NCI-H1048 (cell line): ENCODE measurements around the gene TPST2.

Experiments
- DNase-seq: peaks from one replicate; lab custom pipeline; 2025; lab: John Stamatoyannopoulos, UW

TPST2 gene

DNA sequence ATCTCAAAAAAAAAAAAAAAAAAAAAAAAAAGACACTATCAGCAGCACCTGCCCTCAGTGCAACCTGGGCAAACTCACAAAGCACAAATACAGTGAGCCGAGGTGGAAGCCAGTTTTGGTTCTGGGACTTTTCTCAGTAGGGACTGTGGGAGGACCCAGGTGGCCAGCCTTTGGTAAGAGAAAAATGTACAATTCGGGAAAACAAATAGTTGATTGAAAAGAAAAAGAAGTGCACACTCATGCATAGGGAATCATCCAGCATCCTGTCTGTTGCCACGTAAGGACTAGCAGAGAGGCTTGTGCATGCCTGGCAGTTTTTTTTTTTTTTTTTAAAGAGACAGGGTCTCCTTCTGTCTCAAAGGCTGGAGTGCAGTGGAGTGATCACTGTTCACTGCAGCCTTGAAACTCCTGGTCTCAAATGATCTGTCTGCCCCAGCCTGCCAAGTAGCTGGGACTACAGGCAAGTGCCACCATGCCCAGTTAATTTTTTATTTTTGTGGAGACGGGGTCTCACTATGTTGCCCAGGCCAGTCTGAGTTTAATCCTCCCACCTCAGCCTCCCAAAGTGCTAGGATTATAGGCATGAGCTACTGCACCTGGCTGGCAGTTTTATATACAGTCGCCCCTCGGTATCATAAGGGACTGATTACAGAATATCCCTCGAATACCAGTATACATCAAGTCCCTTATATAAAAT lies 36.7 kb downstream of the TPST2 start:
- no peak for DNase-seq

DNA sequence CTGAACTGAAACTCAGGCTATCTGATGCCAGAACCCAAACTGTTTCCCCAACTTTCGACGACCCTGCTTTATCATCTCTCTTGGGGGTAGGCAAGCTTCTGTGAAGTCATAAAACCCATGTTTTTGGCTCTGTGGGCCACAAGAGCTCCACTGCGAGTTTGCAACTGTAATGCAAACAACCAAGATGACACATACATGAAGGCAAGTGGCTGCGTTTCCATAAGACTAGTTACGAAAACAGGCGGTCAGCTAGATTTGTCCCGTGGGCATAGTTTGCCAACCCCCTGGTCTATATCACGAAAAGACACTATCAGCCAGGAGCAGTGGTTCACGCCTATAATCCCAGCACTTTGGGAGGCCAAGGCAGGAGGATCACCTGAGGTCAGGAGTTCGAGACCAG lies 37.5 kb downstream of the TPST2 start:
- DNase-seq = no peak

- no peak for DNase-seq
These were observed 38.4 kb downstream of the TPST2 start for GRCh38 chr22:26551568-26551967.

- no peak for DNase-seq
These were observed 39.4 kb downstream of the TPST2 start for GRCh38 chr22:26550498-26551033.

DNA sequence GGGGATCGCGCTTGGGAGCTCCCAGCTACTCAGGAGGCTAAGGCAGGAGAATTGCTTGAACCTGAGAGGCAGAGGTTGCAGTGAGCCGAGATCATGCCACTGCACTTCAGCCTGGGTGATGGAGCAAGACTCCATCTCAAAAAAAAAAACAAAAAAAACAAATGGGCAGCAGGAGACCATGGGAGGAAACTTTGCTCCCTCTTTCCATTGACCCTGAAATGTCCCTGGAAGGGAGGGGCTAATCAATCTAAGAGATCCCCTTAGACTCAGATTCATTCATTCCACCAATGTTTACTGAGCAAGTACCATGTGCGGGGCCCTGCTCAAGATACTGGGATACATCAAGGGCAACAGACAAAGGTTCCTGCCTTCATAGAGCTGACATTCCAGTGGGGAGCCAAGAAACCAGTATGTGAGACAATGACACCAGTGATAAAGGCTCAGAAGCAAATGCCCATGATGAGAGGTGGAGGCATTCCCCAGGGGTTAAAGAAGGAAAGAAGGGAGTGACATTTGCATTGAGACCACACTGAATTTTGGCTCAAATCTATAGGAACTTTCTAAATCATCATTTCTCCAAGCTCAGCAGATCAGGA lies 39.9 kb downstream of the TPST2 start:
- DNase-seq = no peak

DNA sequence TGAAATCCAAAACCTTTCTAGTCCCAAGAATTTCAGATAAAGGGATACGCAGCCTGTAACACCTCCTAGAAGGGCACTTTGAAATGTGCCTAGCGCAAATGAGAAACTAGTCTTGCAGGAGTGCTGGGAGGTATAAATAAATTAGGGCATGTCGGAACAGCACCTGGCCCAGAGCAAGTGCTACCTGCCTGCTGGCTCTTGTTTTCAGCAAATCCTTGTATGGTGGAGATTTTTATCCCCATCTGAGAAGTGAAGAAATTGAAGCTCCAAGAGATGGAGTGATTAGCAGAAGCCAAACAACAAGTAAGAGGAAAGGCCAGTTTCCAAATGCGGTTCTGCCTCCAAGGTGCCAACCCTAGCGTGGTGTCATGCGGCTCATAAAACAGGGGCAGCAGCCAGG lies 40.9 kb downstream of the TPST2 start:
- no peak for DNase-seq

GRCh38 chr22:26548303-26548702 lies 41.6 kb downstream of the TPST2 start:
- DNase-seq = no peak

- DNase-seq = no peak
These were observed 42.1 kb downstream of the TPST2 start for GRCh38 chr22:26547837-26548236.

- DNase-seq = no peak
These were observed 42.5 kb downstream of the TPST2 start for GRCh38 chr22:26547426-26547825.

GRCh38 chr22:26546282-26546681 lies 43.6 kb downstream of the TPST2 start:
- DNase-seq = no peak

GRCh38 chr22:26545827-26546226 lies 44.1 kb downstream of the TPST2 start:
- DNase-seq = no peak

DNA sequence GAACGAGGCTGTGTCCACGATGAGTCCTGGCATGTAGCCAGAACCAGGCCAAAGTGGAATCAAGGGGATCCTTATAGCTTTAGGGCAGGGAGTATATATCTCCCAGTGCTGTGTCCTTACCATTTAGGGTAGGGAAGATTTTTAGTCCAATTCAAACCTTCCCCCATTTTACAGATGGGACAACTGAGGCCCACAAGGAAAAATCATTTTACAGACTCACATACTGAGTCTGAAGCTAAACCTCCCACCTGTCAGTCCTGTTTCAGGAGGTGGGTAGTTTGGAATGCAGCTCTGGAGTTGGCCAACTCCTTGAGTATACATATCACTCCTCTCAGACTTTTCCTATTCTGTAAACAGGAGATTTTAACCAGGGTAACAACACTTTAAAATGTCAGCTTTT lies 44.5 kb downstream of the TPST2 start:
- no peak for DNase-seq

GRCh38 chr22:26544489-26544888 lies 45.4 kb downstream of the TPST2 start:
- DNase-seq = no peak

DNA sequence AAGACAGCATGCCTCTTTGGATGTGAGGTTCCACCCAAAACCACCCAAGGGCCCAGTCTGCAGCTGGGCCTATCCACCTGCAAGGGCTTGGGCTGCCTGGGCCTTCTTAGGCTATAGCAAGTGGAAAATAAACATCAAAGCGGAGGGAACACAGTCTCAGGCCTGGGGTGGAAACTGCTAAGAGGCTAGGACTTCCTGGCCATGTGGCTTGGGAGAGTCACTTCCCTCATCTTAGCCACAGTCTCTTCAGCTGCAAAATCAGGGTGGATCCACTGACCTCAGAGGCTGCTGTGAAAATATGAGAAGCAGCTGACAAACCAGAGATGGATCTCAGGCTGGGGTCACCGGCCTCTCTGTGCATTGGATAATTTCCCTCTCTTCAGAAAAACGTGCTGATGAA lies 47.1 kb downstream of the TPST2 start:
- no peak for DNase-seq

DNA sequence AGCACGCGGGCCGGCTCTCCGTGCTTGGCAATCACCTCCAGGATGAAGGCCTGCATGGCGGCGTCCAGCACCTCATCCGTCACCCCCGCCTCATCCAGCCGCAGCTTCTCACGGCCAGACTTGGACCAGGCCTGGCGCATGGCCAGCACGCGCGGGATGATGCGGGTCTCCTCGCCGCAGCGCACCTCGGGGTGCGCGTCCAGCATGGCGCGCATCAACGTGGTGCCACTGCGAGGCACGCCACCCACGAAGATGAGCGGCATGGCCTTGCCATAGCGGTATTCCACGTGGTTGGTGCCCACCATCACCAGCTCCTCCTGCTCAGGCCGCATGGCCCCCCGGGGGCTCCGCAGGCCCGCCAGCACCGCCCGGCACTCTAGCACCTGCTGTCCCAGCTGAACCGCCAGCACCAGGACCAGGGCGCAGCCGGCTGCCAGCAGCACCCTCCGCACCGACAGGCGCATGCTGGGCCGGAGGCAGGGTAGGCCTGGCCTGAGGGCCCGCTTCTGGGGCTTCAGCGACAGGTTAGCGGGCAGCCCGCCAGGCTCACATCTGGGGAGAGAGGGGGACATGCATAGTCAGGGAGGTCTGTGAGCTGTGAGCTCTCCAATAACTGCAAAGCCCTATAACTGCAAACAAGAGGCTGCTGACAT lies 48.6 kb downstream of the TPST2 start:
- no peak for DNase-seq

DNA sequence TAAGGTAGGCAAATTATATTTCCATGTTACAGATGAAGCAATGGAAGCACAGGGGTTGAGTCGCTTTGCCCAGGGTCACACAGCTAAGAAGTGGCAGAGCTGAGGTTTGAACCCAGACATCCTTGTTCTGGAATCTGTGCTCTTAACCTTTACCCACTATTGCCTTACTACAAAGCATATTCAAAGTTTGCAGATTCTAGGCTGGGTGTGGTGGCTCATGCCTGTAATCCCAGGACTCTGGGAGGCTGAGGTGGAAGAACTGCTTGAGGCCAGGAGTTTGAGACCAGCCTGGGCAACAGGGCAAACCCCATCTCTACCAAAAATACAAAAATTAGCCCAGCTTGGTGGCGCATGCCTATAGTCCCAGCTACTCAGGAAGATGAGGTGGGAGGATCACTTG lies 49.8 kb downstream of the TPST2 start:
- no peak for DNase-seq

DNA sequence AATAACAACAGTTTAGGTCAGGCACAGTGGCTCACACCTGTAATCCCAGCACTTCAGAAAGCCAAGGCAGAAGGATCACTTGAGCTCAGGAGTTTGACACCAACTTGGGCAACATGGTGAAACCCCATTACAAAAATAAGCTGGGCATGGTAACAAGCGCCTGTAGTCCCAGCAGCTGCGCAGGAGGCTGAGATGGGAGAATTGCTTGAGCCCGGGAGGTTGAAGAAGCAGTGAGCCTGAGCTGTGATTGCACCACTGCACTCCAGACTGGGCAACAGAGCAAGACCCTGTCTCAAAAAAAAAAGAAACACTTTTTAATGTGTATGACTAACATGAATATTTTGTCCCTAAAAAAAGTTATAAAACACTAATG lies 53.2 kb downstream of the TPST2 start:
- DNase-seq = no peak

- DNase-seq = no peak
These were observed 53.7 kb downstream of the TPST2 start for GRCh38 chr22:26536056-26536761.

- DNase-seq = no peak
These were observed 54.4 kb downstream of the TPST2 start for GRCh38 chr22:26535603-26535908.

DNA sequence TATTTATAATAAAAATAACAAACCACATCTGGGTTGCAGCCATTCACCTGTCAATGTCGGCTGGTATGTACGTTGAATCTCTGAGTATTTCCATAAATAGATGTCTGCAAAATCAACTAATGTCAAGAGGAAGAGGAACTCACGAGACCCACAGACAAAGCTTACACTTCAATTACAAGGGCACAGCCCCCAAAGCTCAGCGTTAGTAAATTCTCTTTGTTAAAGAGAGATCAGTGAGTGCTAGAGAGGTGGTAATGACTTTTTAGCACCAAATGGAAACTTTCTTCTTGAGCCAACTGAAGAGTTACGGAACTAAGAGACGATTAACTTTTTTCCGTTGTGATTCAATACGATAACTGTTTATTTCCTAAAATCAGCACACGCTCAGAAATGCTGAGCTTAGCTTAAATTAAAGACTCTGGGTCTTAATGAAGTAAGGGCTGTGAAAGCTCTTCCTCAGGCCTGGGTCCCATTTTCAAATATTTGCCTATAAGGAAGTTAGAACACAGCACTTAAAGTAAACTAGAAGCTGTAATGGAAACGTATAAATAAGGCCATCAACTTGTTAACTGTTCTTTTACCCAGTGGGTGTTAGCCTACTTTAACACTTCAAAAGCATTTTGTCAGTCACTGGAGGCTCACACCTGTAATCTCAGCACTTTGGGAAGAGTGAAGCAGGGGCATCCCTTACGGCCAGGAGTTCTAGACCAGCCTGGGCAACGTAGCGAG lies 54.9 kb downstream of the TPST2 start:
- no peak for DNase-seq

DNA sequence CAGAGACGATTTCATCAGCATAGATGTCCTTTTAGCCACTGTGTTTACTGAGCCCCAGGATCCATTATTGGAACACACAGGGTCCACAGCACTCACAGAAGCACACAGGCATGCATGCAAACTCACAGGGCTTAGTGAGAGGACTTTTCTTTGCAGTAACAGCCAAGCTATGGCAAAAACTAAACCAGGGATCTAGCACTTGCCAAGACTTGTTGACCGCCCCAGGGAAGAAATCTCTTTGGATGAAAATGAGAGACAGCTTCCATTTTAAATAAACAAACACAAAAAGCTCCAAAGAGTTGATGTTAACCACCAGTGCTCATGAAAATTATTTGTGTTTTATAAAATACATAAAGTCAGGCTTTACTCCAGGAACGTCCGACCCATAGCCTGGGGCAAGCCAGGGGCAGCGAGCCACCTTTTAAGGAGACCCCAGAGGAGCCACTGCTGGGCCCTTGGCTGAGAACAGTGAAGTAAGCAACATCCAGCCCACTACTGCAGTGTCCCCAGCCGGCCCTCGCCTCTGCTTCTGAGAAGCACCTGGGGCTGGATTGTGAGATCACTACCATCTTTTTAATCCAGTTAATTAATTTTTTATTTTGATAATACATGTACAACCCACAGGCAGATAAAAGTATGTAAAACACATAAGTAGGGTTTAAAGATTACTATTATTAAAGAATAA lies 55.6 kb downstream of the TPST2 start:
- DNase-seq = peak; percentile 7

DNA sequence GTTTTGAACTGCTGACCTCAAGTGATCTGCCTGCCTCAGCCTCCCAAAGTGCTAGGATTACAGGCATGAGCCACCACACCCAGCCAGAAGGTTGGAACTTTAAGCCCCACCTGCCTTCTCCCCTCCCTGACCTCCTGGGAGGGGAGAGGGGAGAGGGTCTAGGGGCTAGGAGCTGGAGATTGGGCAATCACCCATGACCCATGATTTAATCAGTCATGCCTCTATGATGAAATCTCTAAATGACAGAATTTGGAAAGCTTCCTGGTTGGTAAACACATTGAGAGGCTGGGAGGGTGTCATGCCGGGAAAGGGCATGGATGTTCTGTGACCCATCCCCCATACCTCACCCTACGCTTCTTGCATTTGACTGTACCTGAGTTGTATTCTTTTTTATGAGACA lies 60.6 kb downstream of the TPST2 start:
- DNase-seq = no peak
